ENCODE results near the gene NPTX1.

Gene NPTX1

DNA sequence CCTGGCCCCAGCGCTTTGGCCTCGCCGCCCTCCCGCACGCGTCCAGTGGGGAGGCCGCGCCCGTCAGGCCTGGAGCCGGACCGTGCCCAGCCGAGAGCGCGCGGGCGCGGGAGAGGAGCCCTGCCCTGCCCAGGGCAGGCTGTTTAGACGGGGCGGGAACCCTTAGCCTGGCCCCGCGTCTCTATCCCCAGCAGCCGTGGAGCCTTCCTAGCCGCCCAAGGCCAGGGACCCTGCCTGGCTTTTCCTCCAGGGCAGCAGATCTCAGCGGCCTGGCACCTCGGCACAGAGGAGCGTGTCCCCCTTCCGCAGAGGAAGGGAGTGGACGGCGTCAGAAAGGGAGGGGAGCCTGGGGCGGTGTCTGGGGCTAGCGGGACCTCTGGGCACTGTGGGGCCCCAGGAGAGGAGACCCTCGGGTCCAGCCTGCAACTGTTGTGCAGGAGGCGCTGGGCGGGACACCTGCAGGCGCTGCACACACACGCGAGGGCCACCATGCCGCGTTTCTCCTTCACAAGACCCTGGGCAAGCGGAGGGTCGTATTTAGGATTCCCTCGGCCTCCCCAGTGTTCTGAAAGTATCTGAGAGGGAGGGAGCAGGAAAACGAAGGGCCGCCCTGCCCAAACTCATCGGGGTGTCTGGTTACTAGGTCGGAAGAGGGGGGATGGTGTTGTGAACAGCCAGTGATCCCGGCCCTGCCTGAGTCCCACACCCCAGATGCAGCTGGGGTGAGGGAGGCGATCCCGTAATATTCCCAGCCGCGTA, 2.3 kb upstream of the NPTX1 start:
- DNase-seq (ENCODE audit: low read depth in 2 of 2) = no peak

DNA sequence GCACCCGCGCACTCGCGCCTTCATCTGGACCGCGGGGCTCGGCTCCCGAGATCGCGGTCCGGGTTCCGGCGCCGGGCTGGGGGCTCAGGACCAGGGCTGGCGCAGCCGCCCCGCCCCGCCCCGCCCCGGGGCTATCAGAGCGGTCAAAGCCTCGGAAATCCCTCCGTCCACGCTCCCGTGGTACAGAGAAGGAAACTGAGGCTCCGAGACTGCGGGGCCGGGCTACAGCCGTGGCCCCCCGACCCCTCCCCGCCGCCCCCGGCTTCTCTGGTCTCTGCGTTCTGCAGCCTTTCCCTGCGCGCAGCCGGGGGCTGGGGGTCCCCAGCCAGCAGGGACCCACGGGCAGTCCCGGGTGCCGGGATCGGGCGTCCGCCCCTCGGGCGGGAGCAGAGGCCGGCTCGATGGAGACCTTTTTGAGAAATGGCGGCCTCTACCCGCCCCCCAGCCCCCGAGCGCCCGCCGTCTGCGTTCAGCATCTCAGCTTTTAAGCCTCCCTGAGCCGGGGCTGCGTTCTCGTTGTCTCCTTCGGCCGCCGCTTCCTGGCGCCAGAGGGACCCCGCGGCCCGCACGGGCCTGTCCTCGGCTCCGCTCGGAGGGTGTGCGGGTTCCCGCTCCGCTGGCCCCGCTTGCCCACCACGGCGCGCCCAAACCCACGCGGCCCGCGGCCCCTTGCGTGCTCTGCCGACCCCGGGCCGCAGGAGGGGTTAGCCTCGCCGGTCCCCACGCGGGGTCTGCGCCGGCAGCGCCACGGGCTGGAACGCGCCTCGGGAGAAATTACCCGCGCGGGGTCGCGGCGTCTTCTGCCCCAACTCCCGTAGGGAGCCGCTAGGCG, 1.5 kb upstream of the NPTX1 start:
- DNase-seq (ENCODE audit: low read depth in 2 of 2) = no peak

DNA sequence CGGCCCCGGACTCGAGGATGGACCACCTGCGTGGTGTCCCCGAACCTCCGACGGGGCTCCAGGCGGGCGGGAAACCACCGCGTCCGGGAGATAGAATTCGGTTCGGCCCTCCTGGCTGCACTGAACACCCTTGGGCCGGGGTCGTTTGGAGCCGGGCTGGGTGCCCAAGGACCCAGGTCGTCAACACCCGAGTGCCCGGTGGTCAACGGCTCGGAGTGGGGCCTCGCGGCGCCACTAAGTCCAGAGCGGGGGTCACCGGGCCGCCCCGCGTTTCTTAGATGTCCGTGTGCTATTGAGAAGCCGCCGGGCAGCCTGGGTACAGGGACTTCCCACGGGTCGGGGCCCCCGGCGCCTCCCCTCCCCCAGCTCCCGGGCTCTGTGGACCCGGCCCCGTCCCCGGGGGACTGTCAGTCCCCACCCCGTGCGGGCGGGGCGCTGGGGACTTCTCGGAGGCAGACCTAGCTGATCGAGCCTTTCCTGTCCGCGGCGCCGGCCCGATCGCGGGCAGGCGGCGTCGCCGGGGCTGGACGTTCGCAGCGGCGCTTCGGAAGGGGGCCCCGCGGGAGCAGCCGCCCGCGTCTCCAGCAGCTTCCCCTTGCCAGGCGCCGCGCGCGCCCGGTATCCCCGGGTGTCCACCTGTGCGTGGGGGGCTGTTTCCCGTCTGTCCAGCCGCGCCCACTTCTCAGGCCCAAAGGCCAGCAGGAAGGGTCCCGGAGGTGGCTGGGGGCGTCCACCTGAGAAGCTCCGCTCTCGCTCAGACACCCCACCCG, 655 bp upstream of the NPTX1 start:
- no peak for DNase-seq (ENCODE audit: low read depth in 2 of 2)

DNA sequence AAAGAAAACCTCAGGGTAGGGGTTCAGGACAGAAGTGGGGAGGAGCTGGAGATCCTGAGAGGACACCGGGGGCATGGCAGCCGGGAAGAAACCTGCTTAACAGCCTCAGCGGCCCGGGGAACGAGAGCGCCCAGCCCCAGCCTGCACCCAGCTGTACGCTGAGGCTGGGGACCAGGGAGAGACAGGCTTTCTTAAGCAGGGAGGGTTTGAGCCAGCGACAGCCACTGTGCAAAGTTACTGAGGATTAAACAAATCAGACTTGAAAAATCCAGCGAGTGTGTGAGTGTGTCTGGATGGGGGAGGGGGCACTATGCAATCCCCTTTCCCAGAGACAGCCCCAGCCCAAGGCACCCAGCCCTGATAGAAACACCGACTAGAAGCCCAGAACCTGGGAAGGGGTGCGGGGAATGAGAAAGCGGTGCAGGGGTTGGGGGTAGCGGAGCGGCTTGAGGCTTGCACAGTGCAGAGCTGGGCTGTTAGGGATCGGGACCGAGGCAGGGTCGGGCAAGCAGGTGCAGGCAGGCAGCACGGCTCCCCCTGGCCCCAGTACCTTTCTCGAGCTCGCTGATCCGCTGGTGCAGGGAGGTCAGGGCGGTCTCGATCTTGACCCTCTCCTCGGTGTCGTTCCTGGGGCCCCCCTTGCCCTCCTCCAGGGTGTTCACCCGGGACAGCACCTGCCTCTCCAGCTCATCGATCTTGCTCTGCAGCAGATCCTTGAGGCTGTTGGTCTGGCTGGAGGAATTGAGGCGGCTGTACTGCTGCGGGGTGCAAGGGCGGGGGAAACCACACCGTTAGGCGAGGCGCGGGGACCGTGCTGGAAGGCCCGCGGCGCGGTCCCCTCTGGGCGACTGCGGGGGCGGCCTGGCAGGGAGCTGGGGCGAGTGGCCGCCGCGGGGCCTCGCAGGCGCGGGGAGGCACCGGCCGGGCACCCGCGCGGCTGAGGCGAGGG, 1.2 kb downstream of the NPTX1 start:
- no peak for DNase-seq (ENCODE audit: low read depth in 2 of 2)

DNA sequence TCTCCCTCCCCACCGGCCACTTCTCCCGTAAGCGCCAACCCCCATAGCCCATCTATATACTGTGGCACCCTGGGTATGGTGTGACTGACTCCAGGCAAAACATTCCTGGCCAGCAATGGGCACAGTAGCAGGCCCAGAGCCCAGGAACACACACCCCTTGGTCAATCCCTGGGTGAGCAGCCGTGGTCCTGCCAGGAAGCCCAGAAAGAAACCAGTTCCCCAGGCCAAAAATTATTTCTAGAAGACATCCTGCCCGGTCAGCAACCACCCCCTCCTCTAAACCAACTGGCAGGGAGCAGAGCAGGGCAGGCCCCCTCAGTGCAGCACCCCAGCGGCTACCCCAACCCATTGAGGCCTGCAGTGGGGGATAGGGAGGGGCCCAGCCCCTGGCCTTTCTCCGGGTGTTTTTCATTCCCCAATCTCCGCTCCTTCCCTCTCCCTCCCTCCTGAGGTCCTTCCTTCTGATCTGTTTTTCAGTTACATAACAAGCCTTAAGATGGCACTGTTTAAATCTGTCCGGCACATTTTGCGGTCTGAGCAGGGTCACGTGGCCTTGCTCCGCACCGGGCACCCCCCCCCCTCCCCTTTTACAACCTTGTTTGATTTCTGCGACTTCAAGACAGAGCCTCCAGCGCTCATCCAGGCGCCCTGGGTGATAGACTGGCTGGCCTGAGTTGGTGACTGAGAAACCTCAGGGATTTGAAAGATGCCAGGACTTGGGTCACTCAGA, 2.0 kb downstream of the NPTX1 start:
- no peak for DNase-seq (ENCODE audit: low read depth in 2 of 2)

DNA sequence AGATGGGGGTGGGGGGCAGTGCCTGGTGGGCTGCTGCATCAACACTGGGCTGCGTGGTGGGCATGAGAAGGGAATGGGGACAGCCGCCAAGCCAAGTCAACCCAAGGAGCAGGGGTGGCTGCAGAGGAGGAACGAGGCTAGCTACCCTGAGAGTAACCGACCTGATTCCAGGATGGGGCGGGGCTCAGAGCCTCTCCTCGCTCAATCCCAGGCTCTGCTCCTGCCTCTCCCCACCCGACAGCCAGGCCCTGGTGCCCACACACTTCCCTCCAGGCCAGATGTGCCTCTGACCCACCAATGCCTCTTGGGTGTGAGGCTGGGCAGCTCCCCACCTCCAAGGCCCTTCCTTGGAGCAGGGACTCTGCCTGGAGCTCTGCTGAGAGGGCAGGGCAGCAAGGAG, 2.7 kb downstream of the NPTX1 start:
- DNase-seq (ENCODE audit: low read depth in 2 of 2) = no peak

DNA sequence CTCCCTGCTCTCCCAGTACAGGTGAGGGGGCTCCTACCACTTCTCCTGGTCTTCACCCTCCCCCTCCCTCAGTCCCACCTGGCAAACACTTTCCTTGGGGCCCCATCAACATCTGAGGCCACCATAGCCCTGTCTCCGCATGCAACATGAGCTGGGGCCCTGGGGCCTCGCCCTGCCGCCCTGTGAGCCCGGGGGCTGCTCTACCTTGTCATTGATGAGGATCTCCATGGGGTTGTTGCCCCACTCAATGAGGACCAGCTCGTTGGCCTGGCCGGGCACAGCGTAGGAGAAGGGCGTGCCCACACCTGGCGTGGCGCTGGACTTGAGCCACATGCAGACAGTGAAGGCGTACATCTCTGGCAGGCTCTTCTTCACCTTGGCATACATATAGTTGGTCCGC, 3.4 kb downstream of the NPTX1 start:
- no peak for DNase-seq (ENCODE audit: low read depth in 2 of 2)

DNA sequence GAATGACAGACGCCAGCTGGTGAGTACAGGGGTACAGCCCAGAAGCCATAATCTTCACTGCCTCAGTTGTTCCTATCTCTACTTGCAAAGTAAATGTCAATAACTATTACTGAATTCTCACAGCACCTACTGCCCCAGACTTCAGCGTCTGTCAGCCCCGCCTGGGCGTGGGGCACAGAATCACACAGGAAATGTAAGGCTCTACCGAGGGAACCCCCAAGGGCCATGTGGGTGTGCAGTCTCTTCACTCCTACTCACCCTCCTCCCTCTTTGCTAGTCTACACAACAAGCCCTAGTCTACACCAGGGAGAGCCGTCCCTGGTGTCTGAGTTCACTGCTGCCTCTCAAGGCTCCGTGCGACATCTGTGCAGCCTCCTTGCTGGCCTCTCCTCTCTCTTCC, 4.5 kb downstream of the NPTX1 start:
- DNase-seq (ENCODE audit: low read depth in 2 of 2) = no peak

DNA sequence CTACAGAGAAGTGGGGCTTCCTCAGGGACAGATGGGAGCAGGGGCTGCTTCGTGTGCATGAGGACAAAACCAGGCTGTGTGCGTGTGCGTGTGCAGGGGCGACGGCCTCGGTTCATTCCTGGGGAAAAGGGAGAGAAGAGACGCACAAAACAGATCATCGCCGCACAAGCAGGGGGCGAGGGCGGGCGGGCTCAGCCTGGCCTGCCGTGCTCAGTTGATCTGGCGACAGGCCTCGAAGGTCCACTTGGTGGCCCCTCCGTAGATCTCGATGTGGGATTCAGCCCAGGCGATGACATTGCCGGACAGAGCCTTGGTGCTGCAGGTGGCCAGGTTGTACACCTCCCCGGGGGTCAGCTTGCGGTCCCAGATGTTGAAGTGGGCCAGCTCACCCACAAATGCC, 5.8 kb downstream of the NPTX1 start:
- no peak for DNase-seq (ENCODE audit: low read depth in 2 of 2)

DNA sequence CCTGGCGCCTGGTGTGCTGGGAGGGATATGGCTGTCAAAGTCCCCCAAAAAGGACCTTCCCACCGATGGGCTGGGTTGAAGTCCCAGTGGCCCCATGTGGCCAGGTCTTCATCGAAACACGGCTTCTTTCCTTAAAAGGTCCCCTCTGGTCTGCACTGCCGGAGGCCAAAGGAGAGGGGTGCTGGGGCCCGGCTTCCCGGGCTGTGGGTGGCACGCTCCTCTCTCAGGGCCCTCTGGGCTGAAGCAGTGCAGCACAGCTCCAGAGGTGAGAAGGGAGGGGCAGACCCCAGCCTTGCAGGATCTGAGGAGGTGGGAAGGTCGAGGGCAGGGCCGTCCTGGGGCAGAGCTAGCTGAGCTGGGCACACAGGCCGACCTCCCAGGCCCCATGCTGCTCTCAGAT, 6.7 kb downstream of the NPTX1 start:
- DNase-seq (ENCODE audit: low read depth in 2 of 2) = no peak

DNA sequence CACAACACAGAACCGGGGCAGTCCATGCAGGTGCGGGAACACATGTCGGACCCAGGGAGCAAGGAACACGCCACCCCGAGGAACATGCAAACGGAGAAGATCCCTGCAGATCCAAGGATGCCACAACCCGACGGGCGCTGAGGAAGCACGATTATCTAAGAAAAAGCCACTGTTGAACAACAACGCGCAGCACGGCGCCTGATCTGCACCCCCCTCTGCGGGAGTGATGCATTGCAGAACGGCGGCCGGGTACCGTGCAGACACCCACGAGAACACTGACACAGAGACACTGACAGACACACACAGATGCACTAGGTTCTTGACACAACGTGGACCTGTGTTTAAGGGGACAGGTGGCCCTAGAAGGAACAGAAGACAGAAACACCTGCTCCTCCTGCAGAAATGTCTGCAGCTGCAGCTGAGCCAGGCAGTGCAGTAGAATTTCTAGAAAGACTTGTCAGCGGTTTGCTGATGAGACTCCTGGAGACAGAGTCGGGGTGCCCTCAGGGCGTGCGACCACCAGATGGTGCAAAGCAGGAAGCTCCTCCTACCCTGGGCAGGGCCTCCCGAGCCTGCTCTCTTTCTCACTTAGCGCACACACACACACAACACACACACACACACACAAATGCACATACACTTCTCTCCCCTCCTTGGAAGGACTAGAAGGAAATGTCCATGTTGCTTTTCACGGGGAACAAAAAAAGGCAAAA, 7.5 kb downstream of the NPTX1 start:
- no peak for DNase-seq (ENCODE audit: low read depth in 2 of 2)

DNA sequence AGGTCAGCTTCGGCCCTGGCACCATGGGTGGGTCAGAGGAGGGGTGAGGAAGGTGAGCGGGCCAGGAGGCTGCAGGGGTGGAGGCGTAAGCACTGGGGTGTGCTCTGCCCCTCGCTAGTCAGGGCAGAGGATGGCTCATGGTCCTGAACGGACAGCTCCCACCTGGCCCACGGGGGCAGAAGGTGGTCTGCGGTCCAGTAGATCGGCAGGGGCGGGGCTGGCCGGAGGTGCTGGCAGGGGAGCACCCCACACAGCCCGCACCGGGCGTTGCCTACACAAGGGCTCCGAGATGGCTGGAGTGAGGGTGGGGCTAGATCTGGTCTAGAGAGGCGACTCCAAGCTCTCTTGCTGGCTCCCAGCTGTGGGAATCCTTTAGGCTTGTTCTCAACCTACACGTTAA, 8.2 kb downstream of the NPTX1 start:
- no peak for DNase-seq (ENCODE audit: low read depth in 2 of 2)

DNA sequence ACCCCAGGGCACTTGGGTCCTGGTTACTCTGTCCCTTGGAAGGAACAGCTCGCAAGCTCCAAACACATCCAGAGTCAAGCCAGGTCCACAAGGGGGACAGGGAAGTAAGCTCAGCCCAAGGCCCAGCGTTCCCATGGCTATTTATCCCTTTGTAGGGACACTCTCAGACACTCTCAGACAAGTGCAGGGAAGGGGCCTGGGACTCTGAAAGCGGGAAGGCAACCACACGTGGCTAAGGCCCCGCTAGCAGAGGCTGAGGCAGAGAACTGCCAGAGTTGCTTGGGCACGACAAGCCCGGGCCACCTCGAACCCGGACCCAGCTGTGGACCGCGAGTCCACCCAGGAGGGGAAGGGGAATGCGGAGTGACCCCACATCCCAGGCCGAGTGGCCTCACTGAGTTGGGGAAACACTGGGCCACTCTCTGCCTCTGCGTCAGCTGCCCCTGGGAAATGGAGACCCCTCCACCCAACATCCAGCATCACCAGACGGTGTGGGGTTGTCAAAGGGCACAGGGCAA, 10.2 kb downstream of the NPTX1 start:
- no peak for DNase-seq (ENCODE audit: low read depth in 2 of 2)

DNA sequence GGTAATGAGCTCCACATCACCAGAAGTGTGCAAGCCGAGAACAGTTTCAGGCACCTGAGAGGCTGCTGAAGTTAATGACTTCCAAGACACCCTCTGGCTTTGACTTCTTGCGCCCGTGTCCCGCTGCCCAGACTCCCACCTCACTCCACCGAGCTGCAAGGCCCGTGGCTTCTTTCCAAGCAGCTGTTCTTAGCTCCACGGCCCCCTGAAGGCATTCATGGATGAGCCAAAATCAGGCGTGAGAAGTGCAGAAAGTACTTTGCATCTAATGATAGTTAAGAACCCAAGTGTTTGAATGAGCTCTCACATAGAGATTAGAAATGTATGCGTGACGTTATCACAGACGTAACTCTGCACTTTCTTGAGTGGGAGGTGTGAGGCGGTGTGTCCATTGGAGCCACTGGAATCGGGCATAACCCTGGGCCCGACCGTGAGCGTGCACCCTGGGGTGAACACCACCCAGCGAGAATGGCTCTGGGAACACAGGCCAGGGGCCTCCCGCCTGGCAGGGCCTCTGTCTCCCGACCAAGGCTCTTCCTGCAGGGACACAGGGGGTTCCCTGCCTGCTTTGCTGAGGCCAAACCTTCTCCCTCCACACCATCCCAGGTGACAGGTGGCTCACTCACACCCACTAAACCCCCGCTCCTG, 11.0 kb downstream of the NPTX1 start:
- DNase-seq (ENCODE audit: low read depth in 2 of 2) = no peak

DNA sequence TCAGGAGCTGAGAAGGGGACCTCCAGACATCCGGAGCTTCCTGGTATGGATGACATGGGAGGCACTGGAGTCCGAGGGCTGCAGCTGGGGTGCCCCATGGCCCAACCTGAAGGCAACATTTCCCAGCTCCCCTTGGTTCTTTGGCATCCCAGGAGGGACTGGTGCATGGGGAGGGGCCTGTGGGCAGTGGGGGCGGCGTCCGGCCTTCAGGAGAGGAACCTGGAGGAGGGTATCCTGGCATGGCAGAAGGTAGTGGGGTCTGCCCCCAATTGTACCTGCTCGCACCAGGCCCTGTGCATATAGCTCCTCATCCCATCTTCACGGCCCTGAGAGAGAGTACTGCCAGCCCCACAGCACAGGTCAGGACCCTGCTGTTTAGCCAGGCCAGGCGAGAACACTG, 11.9 kb downstream of the NPTX1 start:
- DNase-seq (ENCODE audit: low read depth in 2 of 2) = no peak

DNA sequence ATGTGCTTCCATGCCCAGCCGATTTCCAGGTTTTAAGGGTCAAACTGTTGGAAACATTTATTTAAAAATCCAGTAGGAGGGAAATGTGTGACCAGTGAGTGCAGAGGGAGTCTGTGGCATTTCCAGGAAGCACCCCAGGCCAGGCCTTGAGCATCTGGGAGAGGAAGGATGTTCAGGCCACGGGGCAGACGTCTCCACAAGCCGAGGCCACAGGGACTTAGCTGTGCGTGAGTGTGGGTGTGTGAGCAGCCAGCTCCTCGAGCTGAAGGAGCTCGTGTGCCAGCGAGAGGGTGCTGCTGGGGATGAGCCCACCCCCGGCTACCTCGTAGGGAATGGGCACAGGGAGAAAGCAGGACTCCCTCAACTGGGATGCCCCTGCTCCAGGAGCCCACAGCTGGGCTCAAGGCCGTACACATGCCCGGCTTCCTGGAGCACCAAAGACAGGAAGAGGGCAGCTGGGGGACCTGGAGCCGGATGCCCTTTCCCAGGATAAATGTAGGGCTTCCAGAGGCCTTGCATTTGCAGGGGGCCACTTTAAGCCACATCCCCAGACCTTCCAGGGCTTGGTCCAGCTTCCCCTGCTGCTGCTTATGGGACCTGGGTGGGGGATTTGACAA, 12.5 kb downstream of the NPTX1 start:
- no peak for DNase-seq (ENCODE audit: low read depth in 2 of 2)

DNA sequence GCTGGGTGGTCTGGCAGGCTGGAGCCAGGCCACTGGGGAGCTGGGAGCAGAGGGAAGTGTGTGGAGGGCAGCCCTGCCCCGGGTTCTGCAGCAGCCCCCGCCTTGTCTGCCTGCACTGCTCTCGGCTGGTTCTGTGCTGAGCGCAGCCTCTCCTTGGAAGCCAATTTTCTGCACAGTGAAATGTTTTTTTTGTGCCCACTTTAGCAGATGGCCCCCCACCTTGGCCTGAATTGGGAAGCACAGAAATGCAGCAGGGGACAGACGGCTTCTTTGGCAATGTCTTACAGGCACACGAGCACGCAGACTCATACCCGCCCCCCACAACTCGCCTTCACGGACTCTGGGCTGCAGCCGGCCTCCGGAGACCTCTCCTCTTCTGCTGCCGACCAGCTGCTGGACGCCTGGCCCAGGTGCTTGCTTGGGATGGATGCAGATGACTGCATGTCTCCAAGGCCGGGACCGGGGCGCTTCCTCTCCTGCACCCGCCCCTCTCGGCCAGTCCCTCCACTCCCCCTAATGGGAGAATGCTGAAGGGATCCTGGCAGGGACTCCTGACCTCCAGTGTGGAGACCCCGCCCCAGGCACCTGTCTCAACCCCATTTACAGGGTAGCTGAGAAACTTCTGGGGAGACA, 14.8 kb downstream of the NPTX1 start:
- DNase-seq (ENCODE audit: low read depth in 2 of 2) = no peak

DNA sequence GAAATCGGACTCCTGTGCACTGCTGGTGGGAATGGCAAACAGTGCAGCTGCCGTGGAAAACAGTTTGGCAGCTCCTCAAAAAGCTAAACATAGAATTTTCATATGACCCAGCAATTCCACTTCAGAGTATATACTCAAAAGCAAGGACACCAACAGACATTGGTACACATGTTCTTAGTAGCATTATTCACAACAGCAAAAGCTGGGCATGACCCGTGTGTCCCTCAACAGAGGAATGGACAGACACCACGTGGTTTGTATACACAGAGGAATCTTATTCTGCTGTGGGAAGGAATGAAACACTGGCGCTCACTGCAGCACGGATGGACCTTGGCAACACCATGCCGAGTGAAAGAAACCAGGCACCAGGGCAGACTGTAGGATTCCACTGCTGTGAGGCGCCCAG, 16.0 kb downstream of the NPTX1 start:
- DNase-seq (ENCODE audit: low read depth in 2 of 2) = no peak

Measured in stimulated activated CD4-positive, alpha-beta T cell treated with anti-CD3 and anti-CD28 coated beads, Interleukin-12 subunit alpha, Interleukin-12 subunit beta, amount 100 ng/mL, for 24 hours (primary cell).